Adipose tissue (tissue), 3 donors: ENCODE results near the gene OTOGL. TPM values are rescaled to one million over a fixed set of nuclear protein-coding genes. Genes with fewer than 3 reads are reported as not detected.

Experiments used
- H3K27ac ChIP-seq: one replicate; pipeline ENCODE4 v1.5.1; 2013; ENCODE audit warnings: low read depth, low read length
- WGBS, 3 donors: extraction: QIAGEN DNeasy Blood & Tissue Kit; methylation state at CpG; one replicate each; pipeline ENCODE4 v1.1.7; 2013; 5-methylcytosine and 5-hydroxymethylcytosine counted together
- polyA plus RNA-seq, 3 donors: library from polyadenylated mRNA; stranded (reverse); fragments of 200-250 nt; gene quantifications; one replicate each; pipeline ENCODE4 v1.2.3, GENCODE V29; 2013
- donor health status: healthy with polysubstance abuse.
- donor health status: Bipolar disorder and iron deficiency.
- donor health status: healthy.

The OTOGL gene
- polyA plus RNA-seq, 3 donors = under 0.01 to 0.13 (median 0.03) TPM

DNA sequence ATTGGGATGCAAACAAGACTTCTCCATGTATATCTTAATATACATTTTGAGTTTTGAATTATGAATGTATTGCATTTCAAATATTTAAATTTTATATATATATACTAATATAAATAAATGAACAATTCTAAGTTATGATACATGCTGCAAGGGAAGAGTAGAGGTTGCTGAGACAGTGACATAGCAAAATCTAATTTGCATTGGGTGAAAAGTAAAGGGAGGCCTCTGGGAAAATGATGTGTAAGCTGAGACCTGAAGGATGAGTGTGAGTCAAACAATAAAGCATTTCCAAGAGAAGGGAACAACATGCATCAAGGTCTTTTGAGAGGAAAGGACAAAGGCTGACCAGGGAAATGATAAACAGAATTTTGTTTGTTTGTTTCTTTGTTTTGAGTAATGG lies 281.8 kb downstream of the OTOGL start:
- H3K27ac ChIP-seq = no peak overlapping the region

DNA sequence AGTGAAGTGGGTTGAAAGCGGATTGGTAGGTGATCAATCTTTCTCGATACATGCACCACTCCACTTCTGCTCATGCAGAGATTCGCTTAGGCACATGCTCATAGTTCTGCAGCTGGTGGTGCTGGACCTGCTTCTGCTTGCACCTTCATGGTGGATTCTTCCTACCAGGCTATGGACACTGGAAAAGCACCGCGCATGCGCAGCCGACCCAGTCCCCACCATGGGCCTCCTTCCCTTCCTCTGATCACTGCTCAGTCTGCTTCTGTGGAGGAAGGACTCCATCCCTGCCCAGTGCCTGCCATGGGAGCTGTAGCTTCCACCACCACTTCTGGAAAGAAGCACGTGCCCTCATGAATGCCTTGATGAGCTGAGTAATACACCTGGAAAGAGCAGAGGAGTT lies 282.9 kb downstream of the OTOGL start:
- WGBS, 3 donors = 91 to 96% (median 95%) methylated on average over 8 of the region's 8 CpGs
- no peak overlapping the region for H3K27ac ChIP-seq

DNA sequence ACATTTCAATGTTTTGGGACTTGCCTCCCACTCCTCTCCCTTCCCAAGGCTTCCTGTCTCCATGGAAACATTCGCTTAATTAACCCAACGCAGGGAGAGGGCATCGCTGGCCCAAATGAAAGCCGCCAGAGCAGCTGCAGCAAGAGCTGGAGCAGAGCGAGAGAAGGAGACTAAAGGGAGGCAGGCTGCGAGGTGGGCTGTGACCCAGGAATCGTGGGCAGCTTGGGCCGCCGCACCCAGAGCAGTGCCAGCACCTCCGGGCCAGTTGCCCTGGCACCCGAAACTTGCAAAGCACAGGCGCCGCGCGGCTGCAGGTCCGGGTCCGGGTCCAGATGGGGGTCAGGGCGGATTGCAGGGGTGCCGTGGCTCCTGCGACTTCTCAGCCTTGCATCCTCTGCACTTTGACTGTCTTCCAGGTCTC lies 301.2 kb downstream of the OTOGL start:
- 12 to 31% (median 27%) methylated on average over 20 of the region's 20 CpGs for WGBS, 3 donors
- H3K27ac ChIP-seq = no peak overlapping the region

DNA sequence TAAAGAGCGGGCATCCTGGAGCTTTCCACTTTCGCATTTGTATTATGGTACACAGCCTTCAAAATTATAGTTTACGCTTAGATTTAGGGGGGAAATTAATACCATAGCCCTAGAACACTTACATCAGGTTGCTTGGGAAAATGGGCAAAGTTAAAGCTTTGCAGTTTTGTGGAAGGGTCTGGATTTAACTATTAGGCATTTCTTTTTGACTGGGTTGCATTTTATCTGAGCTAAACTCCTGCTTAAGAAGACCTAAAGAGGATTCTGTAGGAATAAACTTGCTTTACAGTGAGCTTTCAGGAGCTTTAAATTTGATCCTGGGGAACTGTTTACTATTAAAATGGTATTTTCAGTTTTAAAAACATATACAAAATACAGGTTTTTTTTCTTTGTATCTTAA lies 301.9 kb downstream of the OTOGL start:
- WGBS, 3 donors = 84 to 87% (median 87%) methylated on average over 3 of the region's 3 CpGs
- H3K27ac ChIP-seq = no peak overlapping the region

DNA sequence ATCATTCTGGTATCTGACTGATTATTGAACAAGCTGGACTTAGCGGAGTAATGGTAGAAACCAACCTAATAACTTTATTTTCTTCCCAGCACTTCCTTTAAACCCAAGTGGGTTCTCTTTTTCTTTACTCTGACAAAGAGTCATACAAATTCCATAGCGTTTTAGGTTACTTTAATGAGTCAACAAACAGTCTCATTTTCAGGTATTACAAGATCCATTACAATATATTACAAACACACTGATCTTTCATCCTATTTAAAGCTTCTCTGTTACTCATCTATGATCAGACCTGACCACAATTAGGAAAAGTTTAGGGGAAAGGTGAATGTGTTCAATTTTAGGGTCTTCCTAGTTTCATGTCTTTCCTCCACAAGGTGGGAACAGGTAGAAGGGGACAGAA lies 305.3 kb downstream of the OTOGL start:
- 54 to 74% (median 73%) methylated on average over 2 of the region's 2 CpGs for WGBS, 3 donors
- H3K27ac ChIP-seq = no peak overlapping the region

DNA sequence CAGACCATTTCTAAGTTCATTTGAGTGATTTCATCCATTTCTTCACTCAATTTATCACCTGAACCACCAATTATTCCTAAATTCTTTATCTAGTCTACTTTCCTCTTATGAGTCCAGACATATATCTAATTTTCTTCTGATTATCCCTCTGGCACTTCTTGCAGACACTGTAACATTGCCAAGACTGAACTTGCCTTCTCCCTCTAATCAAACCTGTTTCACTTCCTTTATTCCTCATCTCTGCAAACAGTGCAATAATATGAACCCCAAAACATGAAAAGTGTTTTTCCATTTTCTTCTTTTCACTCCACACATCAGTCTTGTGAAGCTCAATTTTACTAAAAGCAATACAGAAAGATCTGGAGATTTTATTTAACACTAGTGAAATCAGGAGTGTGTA lies 306.9 kb downstream of the OTOGL start:
- no peak overlapping the region for H3K27ac ChIP-seq

DNA sequence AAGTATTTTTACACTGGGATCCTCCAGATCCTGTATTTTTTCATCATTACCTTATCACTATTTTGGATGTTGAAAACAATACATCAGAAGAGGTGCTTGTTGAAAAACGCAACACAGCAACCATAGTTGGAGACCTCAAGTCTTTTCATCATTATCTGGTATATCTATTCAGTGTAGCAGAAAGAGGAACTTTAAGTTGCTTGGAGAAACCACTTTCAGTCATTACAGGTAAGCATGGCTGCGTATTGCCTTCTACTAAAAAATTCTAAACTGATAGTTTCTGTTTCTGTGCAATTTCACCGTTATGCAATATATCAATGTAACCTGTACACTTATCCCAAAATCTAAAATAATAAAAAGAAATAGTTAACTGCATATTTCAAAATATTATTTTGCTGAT lies 312.4 kb downstream of the OTOGL start:
- no peak overlapping the region for H3K27ac ChIP-seq
- 42 to 48% (median 46%) methylated on average over 3 of the region's 3 CpGs for WGBS, 3 donors

DNA sequence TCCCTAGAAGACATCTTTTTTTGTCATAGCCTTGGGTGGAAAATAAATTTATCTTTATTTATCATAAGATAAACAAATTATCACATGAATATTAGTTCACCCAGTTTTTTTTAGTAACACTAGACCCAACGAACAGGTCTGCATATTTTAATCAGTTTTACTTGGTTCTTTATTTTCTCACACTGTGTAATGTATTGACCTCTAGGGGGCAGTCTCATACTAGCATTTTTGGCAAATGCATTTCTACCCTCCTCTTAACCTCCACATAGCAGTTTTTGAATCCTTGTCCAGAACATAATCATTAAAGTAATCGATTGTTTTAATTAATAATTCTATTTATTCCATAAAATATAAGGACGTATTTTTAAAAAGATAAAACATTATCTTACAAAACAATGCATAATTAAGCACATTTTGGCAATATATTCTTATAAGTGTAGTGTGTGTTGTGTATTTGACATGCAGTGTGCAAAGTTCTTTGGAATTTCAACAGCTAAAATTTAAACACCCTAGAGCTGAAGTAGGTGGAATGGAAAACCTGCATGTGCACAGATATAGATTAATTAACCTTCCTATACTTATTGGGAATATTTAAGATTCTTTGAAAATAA lies 313.1 kb downstream of the OTOGL start:
- 1 to 5% (median 5%) methylated on average over 3 of the region's 3 CpGs for WGBS, 3 donors
- no peak overlapping the region for H3K27ac ChIP-seq

DNA sequence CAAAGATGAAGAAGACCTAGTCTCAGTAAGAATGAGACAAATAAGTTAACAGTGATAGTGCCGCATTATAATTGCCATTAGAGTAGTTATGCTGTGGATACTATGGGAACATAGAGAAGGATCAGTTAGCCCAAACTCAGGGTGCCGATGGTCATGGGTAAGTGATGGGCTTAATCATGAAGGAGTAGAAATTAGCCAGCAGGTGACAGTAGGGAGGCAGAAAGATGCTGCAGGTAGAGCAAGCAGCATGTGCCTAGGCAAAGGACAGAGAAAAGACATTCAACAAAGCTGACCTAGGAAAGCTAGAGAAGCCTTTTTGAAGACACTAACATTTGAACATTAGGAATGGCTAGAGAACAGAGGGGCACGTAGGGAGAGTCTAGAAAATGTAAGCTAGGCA lies 314.1 kb downstream of the OTOGL start:
- WGBS, 3 donors = 75 to 87% (median 83%) methylated on average over 3 of the region's 3 CpGs
- H3K27ac ChIP-seq = no peak overlapping the region

DNA sequence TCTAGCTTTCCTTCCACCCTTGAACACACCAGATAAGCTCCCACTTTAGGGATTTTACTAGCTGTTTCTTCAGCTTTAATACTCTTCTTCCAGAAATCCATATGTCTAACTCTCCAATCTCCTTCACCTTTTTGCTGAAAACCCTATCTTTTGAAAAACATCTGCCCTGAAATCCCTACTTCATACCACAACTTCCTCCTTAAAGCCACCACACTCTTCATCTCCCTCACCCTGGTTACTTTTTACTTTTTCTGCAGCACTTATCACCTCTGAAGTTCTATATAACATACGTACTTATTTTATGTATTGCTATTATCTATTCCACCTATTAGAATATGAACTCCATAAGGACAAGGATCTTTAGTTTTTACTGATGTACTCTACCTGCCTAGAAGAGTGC lies 316.1 kb downstream of the OTOGL start:
- H3K27ac ChIP-seq = no peak overlapping the region
- 58 to 67% (median 63%) methylated on average over 1 of the region's 1 CpG for WGBS, 3 donors

DNA sequence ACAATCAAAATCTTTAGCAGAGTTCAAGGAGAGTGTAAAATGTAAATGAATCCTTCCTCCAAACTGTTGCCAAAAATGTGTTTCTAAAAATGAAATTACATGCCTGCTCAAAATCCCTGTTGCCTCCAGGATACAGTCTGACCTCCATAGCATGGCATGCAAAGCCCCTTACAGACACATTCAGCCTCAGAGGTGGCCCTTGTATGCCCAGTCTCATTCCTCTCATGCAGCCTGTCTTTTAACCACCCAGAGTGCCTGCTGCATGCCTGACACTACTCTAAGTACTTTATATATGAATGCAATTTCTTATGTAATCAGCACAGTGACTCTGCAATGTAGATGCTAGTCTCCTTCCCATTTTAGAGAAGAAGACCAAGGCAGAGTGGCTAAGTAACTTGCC lies 320.3 kb downstream of the OTOGL start:
- no peak overlapping the region for H3K27ac ChIP-seq

DNA sequence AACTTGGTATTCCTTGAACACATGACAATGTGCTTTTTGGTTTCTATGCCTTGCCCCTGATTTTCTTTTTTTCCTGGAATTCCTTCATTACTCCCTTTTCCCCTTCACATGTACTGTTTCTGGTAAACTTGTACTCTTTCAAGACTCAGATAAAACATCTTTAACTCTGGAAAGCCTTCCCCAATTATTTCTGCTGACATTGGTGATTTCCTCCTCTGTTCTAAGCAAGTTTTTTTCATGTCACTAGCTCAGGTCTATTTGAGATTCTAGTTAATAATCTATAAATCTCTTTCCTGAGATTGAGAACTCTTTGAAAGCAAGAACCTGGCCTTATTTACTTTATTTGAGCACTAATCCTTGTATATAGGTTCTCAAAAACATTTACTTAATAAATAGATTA lies 320.7 kb downstream of the OTOGL start:
- H3K27ac ChIP-seq = no peak overlapping the region

DNA sequence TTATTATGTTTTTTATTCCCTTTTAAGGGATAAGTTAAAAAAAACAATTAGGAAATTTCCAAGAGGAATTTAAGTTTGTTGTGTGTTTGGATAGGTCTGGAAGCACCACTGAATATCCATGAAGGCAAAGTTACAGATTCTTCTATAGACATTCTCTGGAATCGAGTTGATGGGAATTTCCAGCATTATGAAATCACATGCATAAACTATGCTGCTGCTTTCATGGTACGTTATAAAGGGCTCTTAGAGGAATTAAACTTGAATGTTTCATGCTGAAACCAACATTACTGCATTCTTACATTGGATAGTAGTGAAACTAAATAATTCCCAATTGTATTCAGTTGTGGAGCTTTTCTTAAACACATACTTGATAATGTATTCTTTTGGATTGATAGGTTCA lies 323.2 kb downstream of the OTOGL start:
- H3K27ac ChIP-seq = no peak overlapping the region
- WGBS, 3 donors = 27 to 63% (median 58%) methylated on average over 2 of the region's 2 CpGs

Other genes with a start within 250 kb of the OTOGL start
- 10 to 100 TPM in 2 of 3 donors, 1 to 10 TPM in 1; 6.2 to 18.2 (median 15.4) TPM for gene PPP1R12A, start 164.4 kb upstream of the OTOGL start, polyA plus RNA-seq